Esophagus squamous epithelium (tissue), 5 donors: ENCODE measurements around the gene RIOK1. TPM values are rescaled to one million over a fixed set of nuclear protein-coding genes. Genes with fewer than 3 reads are reported as not detected.
"Not testable (repeated sequence)": the region's sequence is repeated elsewhere in the genome, so short reads cannot be mapped to it uniquely, and the experiment has no call there.

ENCODE experiments used
- DNase-seq: peaks from one replicate; lab custom pipeline; 2025; lab: John Stamatoyannopoulos, UW
- H3K27ac ChIP-seq, 4 donors: fragments of 200-600 bp; sonication (generic); one replicate each; pipeline ENCODE4 v1.5.1; 2016 to 2019; ENCODE audit warnings: mild to moderate bottlenecking in 1 of 4
- H3K27me3 ChIP-seq, 4 donors: fragments of 200-600 bp; sonication (generic); 1 replicate in 3 of 4; 2 replicates in 1 of 4; pipeline versions ENCODE4 v1.5.1 to v1.6.0; 2017 to 2021; ENCODE audit warnings: antibody characterized with exemption in 1 of 4
- H3K36me3 ChIP-seq, 3 donors: fragments of 200-600 bp; sonication (generic); one replicate each; pipeline ENCODE4 v1.5.1; 2016 to 2019
- H3K4me1 ChIP-seq, 3 donors: fragments of 200-600 bp; sonication (generic); one replicate each; pipeline ENCODE4 v1.5.1; 2017 to 2019
- H3K4me3 ChIP-seq, 4 donors: fragments of 200-600 bp; sonication (generic); 1 replicate in 3 of 4; 2 replicates in 1 of 4; pipeline ENCODE4 v1.5.1; 2016 to 2019; ENCODE audit warnings: mild to moderate bottlenecking in 2 of 4, moderate library complexity in 1 of 4
- H3K9me3 ChIP-seq, 3 donors: fragments of 200-600 bp; sonication (generic); one replicate each; pipeline ENCODE4 v1.5.1; 2016 to 2019
- CTCF ChIP-seq, 6 experiments: fragments of 450-650 bp in 4 of 6; fragments of 200-600 bp in 2 of 6; sonication (generic) in 2 of 6; IDR thresholded peaks; one replicate each; pipeline ENCODE4 v1.5.1; 2016 to 2019; ENCODE audit warnings: antibody characterized with exemption in 6 of 6, mild to moderate bottlenecking in 4 of 6, moderate library complexity in 4 of 6
- POLR2A ChIP-seq, 4 donors: fragments of 450-650 bp; IDR thresholded peaks; one replicate each; pipeline ENCODE4 v1.6.1; 2017; ENCODE audit warnings: antibody characterized with exemption in 4 of 4, mild to moderate bottlenecking in 4 of 4, moderate library complexity in 3 of 4
- WGBS, 2 donors: methylation state at CpG; one replicate each; pipeline ENCODE4 v1.1.5; 2018; 5-methylcytosine and 5-hydroxymethylcytosine counted together
- intact Hi-C: fragments of 100-400 bp; cut with DNase I; formaldehyde crosslinking; loops from one replicate; pipeline ENCODE4 v1.15.0; 2022
- total RNA-seq, 4 donors: library from RNA; depleted of rRNA; stranded (reverse); fragments of >200 nt; gene quantifications; one replicate each; pipeline ENCODE4 v1.1.0, GENCODE V29; 2016
- donor health status: DM: yes; HTN: yes; CAD: no.

RIOK1 gene
- total RNA-seq, 4 donors from 2014 or later = 9.3 to 28.2 (median 22.9) TPM

- WGBS, 2 donors = 47 to 64% methylated on average over 4 to 5 of the region's 5 CpGs
- Histone ChIP-seq H3K4me1 (peaks cover 0 to 24% (median 8%) of the 10 kb centered on the region in 3 donors), H3K9me3 (no peaks in the 10 kb centered on the region), H3K27ac (peak overlapping the region in 3 of 4 donors; percentile 20 to 71 (median 69)), H3K36me3 (no peaks in the 10 kb centered on the region), H3K27me3 (no peaks in the 10 kb centered on the region), H3K4me3 (no peak overlapping the region)
- TF ChIP-seq POLR2A (IDR thresholded peaks at IDR 0.05) = no peak
- TF ChIP-seq CTCF (IDR thresholded peaks at IDR 0.05) = no peak
- DNase-seq = no peak
- intact Hi-C loops = no loop called here
Observed at GRCh38 chr6:7454696-7455358, 65.2 kb downstream of the RIOK1 start.

- H3K27ac ChIP-seq = peak overlapping the region in 2 of 4 donors; percentile 69 to 71
- DNase-seq, H3K9me3 ChIP-seq, H3K36me3 ChIP-seq, H3K4me3 ChIP-seq, H3K27me3 ChIP-seq, intact Hi-C loops: not testable (repeated sequence)
- 90% methylated on average over 2 of the region's 31 CpGs; no CpG with 5 or more reads in 1 of the 2 donors for WGBS, 2 donors
- H3K4me1 ChIP-seq = peaks cover 0 to 19% (median 8%) of the 10 kb centered on the region in 3 donors
Observed at GRCh38 chr6:7456302-7456701, 66.7 kb downstream of the RIOK1 start.

GRCh38 chr6:7461416-7461815 lies 71.8 kb downstream of the RIOK1 start:
- intact Hi-C loops = no loop called here
- 84 to 88% methylated on average over 3 to 4 of the region's 4 CpGs for WGBS, 2 donors

GRCh38 chr6:7463785-7464184 lies 74.2 kb downstream of the RIOK1 start:
- H3K9me3 ChIP-seq = no peaks in the 10 kb centered on the region
- no peaks in the 10 kb centered on the region for H3K27me3 ChIP-seq
- H3K4me1 ChIP-seq = peaks cover 1 to 21% (median 11%) of the 10 kb centered on the region in 3 donors
- no peak overlapping the region for H3K4me3 ChIP-seq
- TF ChIP-seq CTCF (IDR thresholded peaks at IDR 0.05) = no peak
- TF ChIP-seq POLR2A (IDR thresholded peaks at IDR 0.05) = no peak
- no peak overlapping the region for H3K27ac ChIP-seq
- no peak for DNase-seq
- no peaks in the 10 kb centered on the region for H3K36me3 ChIP-seq
- WGBS, 2 donors = 14 to 35% methylated on average over 4 of the region's 4 CpGs
- intact Hi-C loops = no loop called here

More at GRCh38 chr6:7461416-7461815, 71.8 kb downstream of the RIOK1 start:
- H3K9me3 ChIP-seq = no peaks in the 10 kb centered on the region
- TF ChIP-seq POLR2A (IDR thresholded peaks at IDR 0.05) (no peak), CTCF (IDR thresholded peaks at IDR 0.05) (no peak)
- no peaks in the 10 kb centered on the region for H3K36me3 ChIP-seq
- H3K4me1 ChIP-seq = peaks cover 0 to 7% (median 4%) of the 10 kb centered on the region in 3 donors
- no peak overlapping the region for H3K27ac ChIP-seq
- H3K27me3 ChIP-seq = no peaks in the 10 kb centered on the region
- no peak overlapping the region for H3K4me3 ChIP-seq
- no peak for DNase-seq

- DNase-seq = no peak
- TF ChIP-seq CTCF (IDR thresholded peaks at IDR 0.05) = no peak
- no peak for TF ChIP-seq POLR2A (IDR thresholded peaks at IDR 0.05)
- Histone ChIP-seq H3K27ac (no peak overlapping the region), H3K36me3 (no peaks in the 10 kb centered on the region), H3K4me3 (no peak overlapping the region), H3K4me1 (peaks cover 6 to 27% (median 11%) of the 10 kb centered on the region in 3 donors), H3K9me3 (no peaks in the 10 kb centered on the region), H3K27me3 (no peaks in the 10 kb centered on the region)
- intact Hi-C loops = no loop called here
- 50 to 64% methylated on average over 9 to 11 of the region's 13 CpGs for WGBS, 2 donors
Observed at GRCh38 chr6:7467007-7467897, 77.6 kb downstream of the RIOK1 start.

Other genes with a start within 250 kb of the RIOK1 start
- 100 to 1,000 TPM in 1 of 4 donors, 10 to 100 TPM in 3; 39.5 to 122 (median 80.8) TPM for gene SSR1, start 76.6 kb upstream of the RIOK1 start, total RNA-seq
- gene CAGE1, start 66 bp upstream of the RIOK1 start, total RNA-seq = under 1 TPM in 1 of 4 donors, not detected in 3; 0.09 TPM
- 1,000 to 10,000 TPM in 3 of 4 donors, 100 to 1,000 TPM in 1; 712 to 1,491 (median 1,163) TPM for gene DSP, start 151.9 kb downstream of the RIOK1 start, total RNA-seq
- 10 to 100 TPM in 1 of 4 donors, 1 to 10 TPM in 3; 5.3 to 11.6 (median 8.7) TPM for gene SNRNP48, start 200.4 kb downstream of the RIOK1 start, total RNA-seq